ENCODE measurements around the gene MORC3.

GRCh38 chr21:36400719-36401118 is 80.7 kb downstream of the MORC3 start:
- TF ChIP-seq YY1 (IDR thresholded peaks at IDR 0.05; ENCODE audit: insufficient read depth, insufficient read length) (no peak), ZNF274 (IDR thresholded peaks at IDR 0.05; ENCODE audit: low read depth, low read length) (no peak), SUZ12 (IDR thresholded peaks at IDR 0.05; ENCODE audit: extremely low read depth, insufficient read depth, insufficient read length) (no peak)
